Measurements from ENCODE around the gene GIT1. TPM values are rescaled to one million over a fixed set of nuclear protein-coding genes. Genes with fewer than 3 reads are reported as not detected.

GIT1 gene
- polyA plus RNA-seq, 1 of the 3 experiments (the other 2 are of a cell fraction): 42.9 TPM

GRCh38 chr17:29593591-29594518, 4.4 kb upstream of the GIT1 start:
- peak overlapping the region; percentile 63; the same call in 1 of the 2 replicates for H3K9ac ChIP-seq
- H3K9me3 ChIP-seq: no peaks in the 10 kb centered on the region
- peaks cover 29% of the 10 kb centered on the region for H3F3A ChIP-seq (replicated peaks; ENCODE audit: insufficient read depth)
- no peaks in the 10 kb centered on the region for H3K36me3 ChIP-seq (replicated peaks in 1 of 2; ENCODE audit: control insufficient read depth in 1 of 2, insufficient read depth in 2 of 2, low read length in 1 of 2)
- H3K79me2 ChIP-seq (ENCODE audit: insufficient read depth): peaks cover 20% of the 10 kb centered on the region
- H3K4me2 ChIP-seq: peak overlapping the region; percentile 93
- no peak for DNase-seq
- peak overlapping the region in 1 of 2 experiments; percentile 91; a peak in 2 of 4 replicates for H3K27ac ChIP-seq (ENCODE audit: low read depth in 2 of 2, low read length in 1 of 2)
- peaks cover 34 to 66% of the 10 kb centered on the region in 2 experiments for H3K4me1 ChIP-seq (ENCODE audit: control insufficient read depth in 1 of 2, insufficient read depth in 2 of 2, low read depth in 1 of 2, low read length in 1 of 2)
- H2AFZ ChIP-seq (ENCODE audit: low read depth): peak overlapping the region; percentile 65; the same call in 1 of the 2 replicates
- ChIA-PET POLR2A (interaction anchor here (1.0 kb wide), 1 partner anchor 338 kb away, joined by 5 read pairs; no protein-coding TSS in a partner anchor), CTCF (interaction anchor here (0.6 to 5.0 kb wide), 16 partner anchors 12 to 641 kb away, joined by 3 to 123 read pairs (median 4); partner anchors contain the start of genes ABHD15 and TP53I13)
- peaks cover 4% of the 10 kb centered on the region; the same call in 1 of the 2 replicates for H4K20me1 ChIP-seq (ENCODE audit: insufficient read depth)
- 3% methylated on average over 9 of the region's 64 CpGs for WGBS (ENCODE audit: low lambda C conversion rate)
- TF ChIP-seq MXI1 (IDR thresholded peaks at IDR 0.05; ENCODE audit: low read depth, low read length) (peak; percentile 35; the same call in 1 of the 2 replicates), MEF2A (IDR thresholded peaks at IDR 0.05; ENCODE audit: borderline replicate concordance, low read depth) (no peak), SIN3A (IDR thresholded peaks at IDR 0.05; ENCODE audit: borderline replicate concordance, low read depth, low read length) (peak; percentile 96), REST (IDR thresholded peaks at IDR 0.05; ENCODE audit: low read depth, low read length) (peak; percentile 99), TAF1 (IDR thresholded peaks at IDR 0.05; ENCODE audit: borderline replicate concordance, low read depth, low read length) (no peak)
- TF ChIP-seq, protein P1, sequence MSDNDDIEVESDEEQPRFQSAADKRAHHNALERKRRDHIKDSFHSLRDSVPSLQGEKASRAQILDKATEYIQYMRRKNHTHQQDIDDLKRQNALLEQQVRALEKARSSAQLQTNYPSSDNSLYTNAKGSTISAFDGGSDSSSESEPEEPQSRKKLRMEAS (IDR thresholded peaks at IDR 0.05; ENCODE audit: low read depth): peak; percentile 40; the same call in 1 of the 2 replicates
- TF ChIP-seq, protein P2, sequence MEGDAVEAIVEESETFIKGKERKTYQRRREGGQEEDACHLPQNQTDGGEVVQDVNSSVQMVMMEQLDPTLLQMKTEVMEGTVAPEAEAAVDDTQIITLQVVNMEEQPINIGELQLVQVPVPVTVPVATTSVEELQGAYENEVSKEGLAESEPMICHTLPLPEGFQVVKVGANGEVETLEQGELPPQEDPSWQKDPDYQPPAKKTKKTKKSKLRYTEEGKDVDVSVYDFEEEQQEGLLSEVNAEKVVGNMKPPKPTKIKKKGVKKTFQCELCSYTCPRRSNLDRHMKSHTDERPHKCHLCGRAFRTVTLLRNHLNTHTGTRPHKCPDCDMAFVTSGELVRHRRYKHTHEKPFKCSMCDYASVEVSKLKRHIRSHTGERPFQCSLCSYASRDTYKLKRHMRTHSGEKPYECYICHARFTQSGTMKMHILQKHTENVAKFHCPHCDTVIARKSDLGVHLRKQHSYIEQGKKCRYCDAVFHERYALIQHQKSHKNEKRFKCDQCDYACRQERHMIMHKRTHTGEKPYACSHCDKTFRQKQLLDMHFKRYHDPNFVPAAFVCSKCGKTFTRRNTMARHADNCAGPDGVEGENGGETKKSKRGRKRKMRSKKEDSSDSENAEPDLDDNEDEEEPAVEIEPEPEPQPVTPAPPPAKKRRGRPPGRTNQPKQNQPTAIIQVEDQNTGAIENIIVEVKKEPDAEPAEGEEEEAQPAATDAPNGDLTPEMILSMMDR (IDR thresholded peaks at IDR 0.05): peak; percentile 36
- no peaks in the 10 kb centered on the region for H3K9me2 ChIP-seq
- H3K27me3 ChIP-seq (ENCODE audit: insufficient read depth): no peaks in the 10 kb centered on the region
- H3K4me3 ChIP-seq (ENCODE audit: low read depth in 2 of 2, low read length in 1 of 2): peak overlapping the region; percentile 65 to 89
